Activated CD8-positive, alpha-beta memory T cell treated with anti-CD3 and anti-CD28 coated beads, Interleukin-2, amount 50 U/mL, for 1 hour (primary cell): ENCODE measurements around the gene EPHA2.
"Not testable (repeated sequence)": the region's sequence is repeated elsewhere in the genome, so short reads cannot be mapped to it uniquely, and the experiment has no call there.

Source experiments
- DNase-seq: peaks from one replicate; pipeline ENCODE4 v3.0.0-alpha.2; 2020; ENCODE audit errors: extremely low read depth

EPHA2 gene

GRCh38 chr1:16155537-16156410 lies at the start of gene EPHA2:
Gene EPHA2 (minus strand): TSS chr1:16156069. CDS start chr1:16155932, 137 bp downstream.
- DNase-seq = no peak

GRCh38 chr1:16205334-16205671 lies 49.4 kb upstream of the EPHA2 start:
- no peak for DNase-seq

- DNase-seq = no peak
Measured at GRCh38 chr1:16204634-16205333, 48.9 kb upstream of the EPHA2 start.

- DNase-seq = no peak
Measured at GRCh38 chr1:16204216-16204615, 48.3 kb upstream of the EPHA2 start.

- DNase-seq = no peak
Measured at GRCh38 chr1:16203550-16203949, 47.7 kb upstream of the EPHA2 start.

- DNase-seq = no peak
Measured at GRCh38 chr1:16202281-16203210, 46.7 kb upstream of the EPHA2 start.

- DNase-seq = no peak
Measured at GRCh38 chr1:16199700-16200099, 43.8 kb upstream of the EPHA2 start.

- DNase-seq = no peak
Measured at GRCh38 chr1:16199157-16199501, 43.3 kb upstream of the EPHA2 start.

- no peak for DNase-seq
Measured at GRCh38 chr1:16198444-16199156, 42.7 kb upstream of the EPHA2 start.

GRCh38 chr1:16196874-16197273 lies 41.0 kb upstream of the EPHA2 start:
- DNase-seq = no peak

- not testable (repeated sequence) for DNase-seq
Measured at GRCh38 chr1:16196139-16196538, 40.3 kb upstream of the EPHA2 start.

- DNase-seq = no peak
Measured at GRCh38 chr1:16195518-16195905, 39.6 kb upstream of the EPHA2 start.

- no peak for DNase-seq
Measured at GRCh38 chr1:16191916-16192546, 36.2 kb upstream of the EPHA2 start.

GRCh38 chr1:16191309-16191708 lies 35.4 kb upstream of the EPHA2 start:
- no peak for DNase-seq

- no peak for DNase-seq
Measured at GRCh38 chr1:16189921-16190621, 34.2 kb upstream of the EPHA2 start.

- no peak for DNase-seq
Measured at GRCh38 chr1:16189003-16189402, 33.1 kb upstream of the EPHA2 start.

- DNase-seq = no peak
Measured at GRCh38 chr1:16187748-16188401, 32.0 kb upstream of the EPHA2 start.

GRCh38 chr1:16186655-16187235 lies 30.9 kb upstream of the EPHA2 start:
- no peak for DNase-seq

- DNase-seq = no peak
Measured at GRCh38 chr1:16184557-16185303, 28.9 kb upstream of the EPHA2 start.
